ENCODE results near the gene GGTLC2.
"Not testable (repeated sequence)": the region's sequence is repeated elsewhere in the genome, so short reads cannot be mapped to it uniquely, and the experiment has no call there.

GGTLC2 gene

DNA sequence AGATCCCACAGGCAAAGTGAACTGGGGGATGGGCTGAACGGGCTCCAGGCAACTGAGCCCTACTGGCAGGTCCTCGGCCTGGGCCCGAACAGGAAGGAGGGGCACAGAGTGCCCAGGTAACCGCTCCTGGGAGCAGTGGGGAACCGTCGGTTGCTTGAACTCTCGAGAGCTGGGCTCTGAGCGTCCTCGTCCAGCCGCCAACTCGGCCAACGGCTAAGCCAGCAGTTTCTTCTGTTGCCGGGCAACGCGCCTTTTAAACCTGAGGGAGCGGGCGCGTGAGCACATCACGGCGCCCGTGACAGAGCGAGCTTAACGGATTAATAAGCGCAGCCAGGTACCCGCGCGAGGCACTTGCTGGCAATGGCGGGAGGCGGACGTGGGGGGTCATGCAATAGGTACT lies at the start of gene GGTLC2:
Gene GGTLC2 (plus strand): TSS at position 301 of the 400 bp plus-strand sequence. CDS start 1,732 bp downstream, outside the sequence.
- not testable (repeated sequence) for H2AFZ ChIP-seq (ENCODE audit: low read depth, low read length, severe bottlenecking); H3K27ac ChIP-seq (ENCODE audit: low read depth, low read length); H3K27me3 ChIP-seq (ENCODE audit: low read length); H3K9me2 ChIP-seq (replicated peaks; ENCODE audit: insufficient read depth, low read length); H4K20me1 ChIP-seq (ENCODE audit: low read depth, low read length); H3K4me3 ChIP-seq (ENCODE audit: insufficient read depth, low read length, poor library complexity, severe bottlenecking); H3K9me3 ChIP-seq (ENCODE audit: insufficient read depth, low read length); H3K79me2 ChIP-seq (ENCODE audit: insufficient read depth, low read length); H3K9ac ChIP-seq (ENCODE audit: low read length); H3K4me2 ChIP-seq (ENCODE audit: low read depth, low read length, poor library complexity, severe bottlenecking); H3K36me3 ChIP-seq (ENCODE audit: low read length); H3F3A ChIP-seq (ENCODE audit: insufficient read depth)

DNA sequence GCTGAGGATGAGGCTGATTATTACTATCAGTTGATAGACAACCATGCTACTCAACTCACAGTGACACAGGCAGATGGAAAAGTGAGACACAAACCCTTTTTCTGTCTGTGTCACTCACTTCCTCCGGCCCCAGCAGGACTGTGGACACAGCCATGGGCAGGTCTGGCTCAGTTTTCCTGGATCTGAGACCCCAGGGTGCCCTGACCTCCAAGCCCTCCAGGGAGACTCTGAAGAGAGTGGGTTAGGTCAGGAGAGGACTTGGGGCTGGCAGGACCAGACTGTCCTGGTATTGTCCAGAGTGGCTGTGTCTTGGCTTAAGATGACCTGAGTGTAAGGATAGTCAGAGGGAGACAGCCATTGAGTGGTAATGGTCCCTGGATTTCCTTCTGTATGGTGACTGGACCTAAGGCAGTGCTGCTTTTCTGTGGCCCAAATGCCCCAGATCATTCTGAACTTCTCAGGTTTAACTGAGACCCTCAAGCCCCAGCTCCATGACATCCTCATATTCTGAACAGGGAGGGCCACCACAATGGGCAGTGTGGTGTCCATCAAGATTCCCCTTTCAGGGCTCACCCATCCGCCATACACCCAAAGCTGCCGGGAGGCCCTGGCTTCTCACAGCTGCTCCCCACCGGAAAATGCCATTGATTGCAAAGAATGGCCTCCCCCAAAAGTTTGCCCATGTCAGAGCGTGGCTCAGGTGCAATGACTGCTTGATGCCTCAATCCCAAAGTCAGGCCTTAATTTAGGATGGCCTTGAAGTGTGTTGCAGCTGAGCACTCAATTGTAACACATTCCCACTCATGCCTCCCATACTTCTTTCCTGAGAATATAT lies 49.2 kb upstream of the GGTLC2 start:
- no peak overlapping the region for H2AFZ ChIP-seq (ENCODE audit: low read depth, low read length, severe bottlenecking)
- H3K4me2 ChIP-seq (ENCODE audit: low read depth, low read length, poor library complexity, severe bottlenecking) = no peak overlapping the region
- no peaks in the 10 kb centered on the region for H3K27me3 ChIP-seq (ENCODE audit: low read length)
- no peak for TF ChIP-seq EZH2phosphoT487 (conservative IDR thresholded peaks at IDR 0.05; ENCODE audit: low read length)
- TF ChIP-seq, protein P1, sequence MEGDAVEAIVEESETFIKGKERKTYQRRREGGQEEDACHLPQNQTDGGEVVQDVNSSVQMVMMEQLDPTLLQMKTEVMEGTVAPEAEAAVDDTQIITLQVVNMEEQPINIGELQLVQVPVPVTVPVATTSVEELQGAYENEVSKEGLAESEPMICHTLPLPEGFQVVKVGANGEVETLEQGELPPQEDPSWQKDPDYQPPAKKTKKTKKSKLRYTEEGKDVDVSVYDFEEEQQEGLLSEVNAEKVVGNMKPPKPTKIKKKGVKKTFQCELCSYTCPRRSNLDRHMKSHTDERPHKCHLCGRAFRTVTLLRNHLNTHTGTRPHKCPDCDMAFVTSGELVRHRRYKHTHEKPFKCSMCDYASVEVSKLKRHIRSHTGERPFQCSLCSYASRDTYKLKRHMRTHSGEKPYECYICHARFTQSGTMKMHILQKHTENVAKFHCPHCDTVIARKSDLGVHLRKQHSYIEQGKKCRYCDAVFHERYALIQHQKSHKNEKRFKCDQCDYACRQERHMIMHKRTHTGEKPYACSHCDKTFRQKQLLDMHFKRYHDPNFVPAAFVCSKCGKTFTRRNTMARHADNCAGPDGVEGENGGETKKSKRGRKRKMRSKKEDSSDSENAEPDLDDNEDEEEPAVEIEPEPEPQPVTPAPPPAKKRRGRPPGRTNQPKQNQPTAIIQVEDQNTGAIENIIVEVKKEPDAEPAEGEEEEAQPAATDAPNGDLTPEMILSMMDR (IDR thresholded peaks at IDR 0.05; ENCODE audit: insufficient read depth, low read length, poor library complexity, severe bottlenecking) = no peak
- no peaks in the 10 kb centered on the region for H3F3A ChIP-seq (ENCODE audit: insufficient read depth)
- H4K20me1 ChIP-seq (ENCODE audit: low read depth, low read length) = no peaks in the 10 kb centered on the region
- no peaks in the 10 kb centered on the region for H3K36me3 ChIP-seq (ENCODE audit: low read length)
- H3K9ac ChIP-seq (ENCODE audit: low read length) = no peak overlapping the region
- H3K27ac ChIP-seq (ENCODE audit: low read depth, low read length) = no peak overlapping the region
- no peak overlapping the region for H3K4me3 ChIP-seq (ENCODE audit: insufficient read depth, low read length, poor library complexity, severe bottlenecking)
- H3K79me2 ChIP-seq (ENCODE audit: insufficient read depth, low read length) = no peaks in the 10 kb centered on the region
- no peaks in the 10 kb centered on the region for H3K9me3 ChIP-seq (ENCODE audit: insufficient read depth, low read length)
- H3K9me2 ChIP-seq (replicated peaks; ENCODE audit: insufficient read depth, low read length) = no peaks in the 10 kb centered on the region

DNA sequence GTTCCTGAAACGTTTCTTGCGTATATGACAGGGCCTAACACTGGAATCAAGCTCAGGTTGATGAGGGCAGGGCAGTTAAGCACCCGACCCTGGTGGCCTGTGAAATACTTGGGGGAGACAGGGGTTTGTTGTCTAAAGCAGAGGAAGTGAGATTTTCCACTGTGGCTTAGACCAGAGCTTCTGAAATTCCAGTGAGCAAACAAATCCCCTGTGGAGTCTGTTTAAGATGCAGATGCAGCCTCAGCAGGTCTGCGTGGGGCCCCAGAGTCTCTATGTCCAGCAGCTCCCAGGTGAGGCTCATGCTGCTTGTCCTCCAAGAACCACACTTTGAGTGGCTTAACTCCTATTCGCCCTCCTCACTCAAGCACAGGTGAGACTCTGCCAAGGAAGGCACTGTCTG lies 46.3 kb upstream of the GGTLC2 start:
- no peaks in the 10 kb centered on the region for H3K27me3 ChIP-seq (ENCODE audit: low read length)

DNA sequence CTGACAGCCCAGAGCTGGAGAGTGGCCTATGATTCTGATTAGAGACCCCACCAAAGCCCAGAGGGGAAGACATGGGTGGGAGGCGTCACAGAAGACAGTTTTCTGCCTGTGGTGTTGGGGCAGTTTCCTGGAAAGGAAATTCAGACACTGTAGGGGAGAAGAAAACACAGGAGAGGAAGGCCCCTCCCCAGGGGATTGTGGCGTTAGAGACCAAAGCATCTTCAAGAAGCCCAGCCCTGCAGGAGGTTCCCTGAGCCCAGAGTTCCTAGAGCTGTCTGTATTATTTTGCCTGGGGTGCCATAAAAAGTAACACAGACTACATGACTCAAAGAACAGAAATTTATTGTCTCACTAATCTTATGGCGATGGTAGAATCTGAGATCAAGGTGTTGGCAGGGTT lies 45.2 kb upstream of the GGTLC2 start:
- Histone ChIP-seq H3K9me3 (ENCODE audit: insufficient read depth, low read length) (no peaks in the 10 kb centered on the region), H4K20me1 (ENCODE audit: low read depth, low read length) (no peaks in the 10 kb centered on the region), H3K79me2 (ENCODE audit: insufficient read depth, low read length) (no peaks in the 10 kb centered on the region), H3K4me2 (ENCODE audit: low read depth, low read length, poor library complexity, severe bottlenecking) (no peak overlapping the region), H3K4me3 (ENCODE audit: insufficient read depth, low read length, poor library complexity, severe bottlenecking) (no peak overlapping the region), H2AFZ (ENCODE audit: low read depth, low read length, severe bottlenecking) (no peak overlapping the region), H3K9me2 (replicated peaks; ENCODE audit: insufficient read depth, low read length) (no peaks in the 10 kb centered on the region), H3K27me3 (ENCODE audit: low read length) (no peaks in the 10 kb centered on the region), H3F3A (ENCODE audit: insufficient read depth) (no peaks in the 10 kb centered on the region), H3K36me3 (ENCODE audit: low read length) (no peaks in the 10 kb centered on the region), H3K27ac (ENCODE audit: low read depth, low read length) (no peak overlapping the region), H3K9ac (ENCODE audit: low read length) (no peak overlapping the region)
- TF ChIP-seq EZH2phosphoT487 (conservative IDR thresholded peaks at IDR 0.05; ENCODE audit: low read length) = no peak
- TF ChIP-seq, protein P1 (IDR thresholded peaks at IDR 0.05; ENCODE audit: insufficient read depth, low read length, poor library complexity, severe bottlenecking) = no peak

More for the DNA sequence above, 46.3 kb upstream of the GGTLC2 start:
- no peak overlapping the region for H3K4me2 ChIP-seq (ENCODE audit: low read depth, low read length, poor library complexity, severe bottlenecking)
- H3K36me3 ChIP-seq (ENCODE audit: low read length) = no peaks in the 10 kb centered on the region
- no peaks in the 10 kb centered on the region for H3K9me3 ChIP-seq (ENCODE audit: insufficient read depth, low read length)
- H3K4me3 ChIP-seq (ENCODE audit: insufficient read depth, low read length, poor library complexity, severe bottlenecking) = no peak overlapping the region
- no peaks in the 10 kb centered on the region for H3K9me2 ChIP-seq (replicated peaks; ENCODE audit: insufficient read depth, low read length)
- H3F3A ChIP-seq (ENCODE audit: insufficient read depth) = no peaks in the 10 kb centered on the region
- no peak overlapping the region for H3K27ac ChIP-seq (ENCODE audit: low read depth, low read length)
- H4K20me1 ChIP-seq (ENCODE audit: low read depth, low read length) = no peaks in the 10 kb centered on the region
- TF ChIP-seq, protein P1 (IDR thresholded peaks at IDR 0.05; ENCODE audit: insufficient read depth, low read length, poor library complexity, severe bottlenecking) = no peak
- TF ChIP-seq EZH2phosphoT487 (conservative IDR thresholded peaks at IDR 0.05; ENCODE audit: low read length) = no peak
- H3K9ac ChIP-seq (ENCODE audit: low read length) = no peak overlapping the region
- H3K79me2 ChIP-seq (ENCODE audit: insufficient read depth, low read length) = no peaks in the 10 kb centered on the region
- H2AFZ ChIP-seq (ENCODE audit: low read depth, low read length, severe bottlenecking) = no peak overlapping the region

All from SU-DHL-6 (cell line).